DOHH2 (cell line): ENCODE measurements around the gene B4GALT7.

Source experiments
- EZH2phosphoT487 ChIP-seq: fragments of 200-600 bp; sonication (generic); IDR thresholded peaks from 2 replicates; pipeline ENCODE4 v1.6.1; 2017; ENCODE audit warnings: borderline replicate concordance, mild to moderate bottlenecking, antibody characterized with exemption, low read length, moderate library complexity, mixed read lengths
- TF ChIP-seq, protein P1 (sequence below): fragments of 200-600 bp; sonication (generic); IDR thresholded peaks from one replicate; pipeline ENCODE4 v1.5.1; 2014; ENCODE audit warnings: antibody characterized with exemption, mild to moderate bottlenecking, low read depth, low read length; ENCODE audit not compliant: poor library complexity, severe bottlenecking

DNA sequence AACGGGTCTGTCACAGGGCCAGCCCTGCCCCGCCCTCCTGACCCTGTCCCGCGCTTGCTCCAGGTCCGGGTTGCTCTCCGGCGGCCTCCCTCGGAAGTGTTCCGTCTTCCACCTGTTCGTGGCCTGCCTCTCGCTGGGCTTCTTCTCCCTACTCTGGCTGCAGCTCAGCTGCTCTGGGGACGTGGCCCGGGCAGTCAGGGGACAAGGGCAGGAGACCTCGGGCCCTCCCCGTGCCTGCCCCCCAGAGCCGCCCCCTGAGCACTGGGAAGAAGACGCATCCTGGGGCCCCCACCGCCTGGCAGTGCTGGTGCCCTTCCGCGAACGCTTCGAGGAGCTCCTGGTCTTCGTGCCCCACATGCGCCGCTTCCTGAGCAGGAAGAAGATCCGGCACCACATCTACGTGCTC, 4.2 kb downstream of the B4GALT7 start:
- TF ChIP-seq, protein P1, sequence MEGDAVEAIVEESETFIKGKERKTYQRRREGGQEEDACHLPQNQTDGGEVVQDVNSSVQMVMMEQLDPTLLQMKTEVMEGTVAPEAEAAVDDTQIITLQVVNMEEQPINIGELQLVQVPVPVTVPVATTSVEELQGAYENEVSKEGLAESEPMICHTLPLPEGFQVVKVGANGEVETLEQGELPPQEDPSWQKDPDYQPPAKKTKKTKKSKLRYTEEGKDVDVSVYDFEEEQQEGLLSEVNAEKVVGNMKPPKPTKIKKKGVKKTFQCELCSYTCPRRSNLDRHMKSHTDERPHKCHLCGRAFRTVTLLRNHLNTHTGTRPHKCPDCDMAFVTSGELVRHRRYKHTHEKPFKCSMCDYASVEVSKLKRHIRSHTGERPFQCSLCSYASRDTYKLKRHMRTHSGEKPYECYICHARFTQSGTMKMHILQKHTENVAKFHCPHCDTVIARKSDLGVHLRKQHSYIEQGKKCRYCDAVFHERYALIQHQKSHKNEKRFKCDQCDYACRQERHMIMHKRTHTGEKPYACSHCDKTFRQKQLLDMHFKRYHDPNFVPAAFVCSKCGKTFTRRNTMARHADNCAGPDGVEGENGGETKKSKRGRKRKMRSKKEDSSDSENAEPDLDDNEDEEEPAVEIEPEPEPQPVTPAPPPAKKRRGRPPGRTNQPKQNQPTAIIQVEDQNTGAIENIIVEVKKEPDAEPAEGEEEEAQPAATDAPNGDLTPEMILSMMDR: no peak
- TF ChIP-seq EZH2phosphoT487: no peak
